ENCODE results near the gene ITGA2B.

The ITGA2B gene

DNA sequence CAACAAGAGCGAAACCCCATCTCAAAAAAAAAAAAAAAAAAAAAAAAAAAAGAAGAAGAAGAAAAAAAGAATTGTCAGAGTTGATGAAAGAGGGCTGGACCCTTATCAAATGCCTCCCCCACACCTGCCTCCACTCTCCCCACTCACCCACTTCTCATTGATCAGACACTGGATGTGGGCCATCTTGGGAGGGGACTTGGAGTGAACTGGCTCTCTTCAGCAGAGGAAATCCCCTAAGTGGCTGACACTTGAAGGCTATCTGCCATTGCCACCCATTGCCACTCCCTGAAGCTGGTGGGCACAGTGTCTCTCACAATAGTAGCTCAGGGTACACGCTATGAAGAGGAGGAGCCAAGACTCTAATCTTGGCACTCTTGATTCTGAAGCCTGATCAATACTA lies 1.6 kb downstream of the ITGA2B start:
- H3K4me1 ChIP-seq (ENCODE audit: low read length): peaks cover 9% of the 10 kb centered on the region; the same call in 1 of the 2 replicates
- H3K4me2 ChIP-seq (ENCODE audit: low read length): no peak overlapping the region
- peaks cover 2% of the 10 kb centered on the region; the same call in 1 of the 2 replicates for H3K27me3 ChIP-seq (ENCODE audit: low read depth, low read length)
- H3K9ac ChIP-seq (ENCODE audit: low read length): no peak overlapping the region
- H3K4me3 ChIP-seq (ENCODE audit: low read length): no peak overlapping the region
- H4K20me1 ChIP-seq (ENCODE audit: insufficient read depth, low read length): no peaks in the 10 kb centered on the region
- TF ChIP-seq, protein P1, sequence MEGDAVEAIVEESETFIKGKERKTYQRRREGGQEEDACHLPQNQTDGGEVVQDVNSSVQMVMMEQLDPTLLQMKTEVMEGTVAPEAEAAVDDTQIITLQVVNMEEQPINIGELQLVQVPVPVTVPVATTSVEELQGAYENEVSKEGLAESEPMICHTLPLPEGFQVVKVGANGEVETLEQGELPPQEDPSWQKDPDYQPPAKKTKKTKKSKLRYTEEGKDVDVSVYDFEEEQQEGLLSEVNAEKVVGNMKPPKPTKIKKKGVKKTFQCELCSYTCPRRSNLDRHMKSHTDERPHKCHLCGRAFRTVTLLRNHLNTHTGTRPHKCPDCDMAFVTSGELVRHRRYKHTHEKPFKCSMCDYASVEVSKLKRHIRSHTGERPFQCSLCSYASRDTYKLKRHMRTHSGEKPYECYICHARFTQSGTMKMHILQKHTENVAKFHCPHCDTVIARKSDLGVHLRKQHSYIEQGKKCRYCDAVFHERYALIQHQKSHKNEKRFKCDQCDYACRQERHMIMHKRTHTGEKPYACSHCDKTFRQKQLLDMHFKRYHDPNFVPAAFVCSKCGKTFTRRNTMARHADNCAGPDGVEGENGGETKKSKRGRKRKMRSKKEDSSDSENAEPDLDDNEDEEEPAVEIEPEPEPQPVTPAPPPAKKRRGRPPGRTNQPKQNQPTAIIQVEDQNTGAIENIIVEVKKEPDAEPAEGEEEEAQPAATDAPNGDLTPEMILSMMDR (IDR thresholded peaks at IDR 0.05; ENCODE audit: low read depth, low read length): no peak
- no peak overlapping the region for H2AFZ ChIP-seq (ENCODE audit: low read depth, low read length)
- no peaks in the 10 kb centered on the region for H3K9me3 ChIP-seq (ENCODE audit: insufficient read depth, low read length)
- H3K36me3 ChIP-seq (replicated peaks; ENCODE audit: low read depth, low read length): no peaks in the 10 kb centered on the region
- H3K27ac ChIP-seq (ENCODE audit: low read length): no peak overlapping the region
- H3K79me2 ChIP-seq (ENCODE audit: low read length): no peaks in the 10 kb centered on the region

DNA sequence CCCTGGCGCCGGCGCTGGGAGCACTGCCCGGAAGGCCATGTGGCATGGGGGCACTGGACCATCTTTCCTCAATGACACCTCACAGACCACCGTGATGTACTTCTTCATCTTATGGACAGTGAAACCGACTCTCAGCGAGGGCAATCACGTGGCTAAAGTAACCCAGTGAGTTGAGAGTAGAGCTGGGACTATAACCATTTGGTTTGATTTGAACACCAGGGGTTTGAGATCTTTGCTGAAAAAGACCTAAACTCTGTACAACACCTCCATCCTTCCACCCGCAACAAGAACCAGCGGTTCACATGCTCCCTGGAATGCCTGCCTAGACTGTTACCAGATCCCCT lies 3.3 kb downstream of the ITGA2B start:
- Histone ChIP-seq H3K9me3 (ENCODE audit: insufficient read depth, low read length) (no peaks in the 10 kb centered on the region), H3K79me2 (ENCODE audit: low read length) (no peaks in the 10 kb centered on the region), H3K27me3 (ENCODE audit: low read depth, low read length) (peaks cover 2% of the 10 kb centered on the region; the same call in 1 of the 2 replicates), H3K36me3 (replicated peaks; ENCODE audit: low read depth, low read length) (no peaks in the 10 kb centered on the region), H3K4me3 (ENCODE audit: low read length) (peak overlapping the region; percentile 95), H3K27ac (ENCODE audit: low read length) (no peak overlapping the region), H3K9ac (ENCODE audit: low read length) (no peak overlapping the region), H2AFZ (ENCODE audit: low read depth, low read length) (no peak overlapping the region), H3K4me2 (ENCODE audit: low read length) (peak overlapping the region; percentile 99), H3K4me1 (ENCODE audit: low read length) (peaks cover 9% of the 10 kb centered on the region; the same call in 1 of the 2 replicates), H4K20me1 (ENCODE audit: insufficient read depth, low read length) (no peaks in the 10 kb centered on the region)
- TF ChIP-seq EZH2phosphoT487 (IDR thresholded peaks at IDR 0.05; ENCODE audit: low read depth): no peak
- TF ChIP-seq, protein P1 (IDR thresholded peaks at IDR 0.05; ENCODE audit: low read depth, low read length): no peak

DNA sequence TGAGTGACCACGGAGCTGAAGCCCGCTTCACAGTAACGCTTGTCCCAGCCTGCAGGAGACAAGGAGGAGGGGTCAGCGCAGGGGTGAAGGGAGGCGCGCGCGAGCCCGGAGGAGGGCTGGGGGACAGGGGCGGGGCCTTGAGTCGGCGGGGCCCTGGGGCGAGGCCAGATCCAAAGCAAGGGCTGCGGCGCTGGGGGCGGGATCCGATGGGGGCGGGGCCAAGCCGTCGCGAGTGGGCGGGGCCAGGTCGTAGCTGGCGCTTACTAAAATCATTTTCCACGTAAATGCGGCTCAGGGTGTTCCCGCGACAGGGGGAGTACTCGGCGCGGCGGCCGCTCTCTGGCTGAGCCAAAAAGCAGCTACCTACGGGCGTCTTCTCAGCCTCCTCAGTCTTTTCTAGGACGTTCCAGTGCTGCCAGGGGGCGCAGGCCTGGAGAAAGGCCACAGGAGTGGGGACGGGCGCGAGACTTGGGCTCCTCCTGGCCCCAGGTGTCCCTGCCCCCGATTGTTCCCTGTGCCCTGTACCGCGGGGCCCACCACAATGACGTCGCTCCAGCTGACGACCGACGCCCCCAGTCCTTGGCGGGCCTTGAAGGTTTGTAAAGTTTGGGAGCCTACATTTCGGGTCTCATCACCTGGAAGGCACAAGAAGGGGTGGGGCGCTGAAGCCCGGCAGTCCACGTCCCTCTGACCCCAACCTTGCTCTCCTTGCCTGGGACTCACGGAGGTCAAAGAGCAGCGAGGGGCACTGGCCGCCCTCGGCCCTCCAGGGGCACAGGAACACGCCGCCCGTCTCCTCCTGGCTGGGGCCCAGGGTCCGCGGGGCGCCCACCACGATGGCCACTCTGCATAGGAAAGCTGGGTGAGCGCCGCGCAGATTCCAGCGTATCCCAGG lies 3.9 kb downstream of the ITGA2B start:
- Histone ChIP-seq H3K9ac (ENCODE audit: low read length) (peak overlapping the region; percentile 72), H3K79me2 (ENCODE audit: low read length) (no peaks in the 10 kb centered on the region), H3K4me2 (ENCODE audit: low read length) (peak overlapping the region; percentile 99), H3K4me1 (ENCODE audit: low read length) (peaks cover 9% of the 10 kb centered on the region; the same call in 1 of the 2 replicates), H3K27me3 (ENCODE audit: low read depth, low read length) (peaks cover 2% of the 10 kb centered on the region; the same call in 1 of the 2 replicates), H3K9me3 (ENCODE audit: insufficient read depth, low read length) (no peaks in the 10 kb centered on the region), H3K27ac (ENCODE audit: low read length) (no peak overlapping the region), H3K4me3 (ENCODE audit: low read length) (peak overlapping the region; percentile 95), H2AFZ (ENCODE audit: low read depth, low read length) (peak overlapping the region; percentile 97), H4K20me1 (ENCODE audit: insufficient read depth, low read length) (no peaks in the 10 kb centered on the region), H3K36me3 (replicated peaks; ENCODE audit: low read depth, low read length) (no peaks in the 10 kb centered on the region)
- no peak for TF ChIP-seq EZH2phosphoT487 (IDR thresholded peaks at IDR 0.05; ENCODE audit: low read depth)
- TF ChIP-seq, protein P1 (IDR thresholded peaks at IDR 0.05; ENCODE audit: low read depth, low read length): peak; percentile 39; the same call in 1 of the 2 replicates

DNA sequence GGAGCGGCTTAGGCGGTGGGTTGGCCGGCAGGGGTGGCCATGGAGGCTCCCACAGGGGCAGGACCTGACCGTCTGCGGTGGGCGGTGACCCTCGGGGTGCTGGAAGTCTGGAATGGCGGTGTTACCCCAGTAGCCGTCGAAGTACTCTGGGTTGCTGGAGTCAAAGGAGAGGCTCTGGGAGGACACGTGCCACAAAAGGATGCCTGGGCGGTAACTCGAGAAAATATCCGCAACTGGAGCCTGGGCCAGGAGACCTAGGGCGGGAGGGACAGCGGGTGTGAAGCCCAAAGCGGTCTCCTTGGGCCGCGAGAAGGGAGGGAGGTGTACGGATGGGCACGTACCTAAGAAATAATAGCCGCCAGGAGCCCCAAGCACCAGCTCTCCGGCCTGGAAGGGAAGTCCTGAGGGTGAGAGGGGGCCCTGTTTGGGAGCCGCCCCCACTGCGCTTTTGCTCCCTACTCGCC lies 4.6 kb downstream of the ITGA2B start:
- Histone ChIP-seq H3K27ac (ENCODE audit: low read length) (no peak overlapping the region), H3K79me2 (ENCODE audit: low read length) (no peaks in the 10 kb centered on the region), H3K27me3 (ENCODE audit: low read depth, low read length) (peaks cover 2% of the 10 kb centered on the region; the same call in 1 of the 2 replicates), H3K36me3 (replicated peaks; ENCODE audit: low read depth, low read length) (no peaks in the 10 kb centered on the region), H3K4me2 (ENCODE audit: low read length) (peak overlapping the region; percentile 99), H2AFZ (ENCODE audit: low read depth, low read length) (peak overlapping the region; percentile 97), H3K9ac (ENCODE audit: low read length) (peak overlapping the region; percentile 72), H3K4me3 (ENCODE audit: low read length) (peak overlapping the region; percentile 95), H3K9me3 (ENCODE audit: insufficient read depth, low read length) (no peaks in the 10 kb centered on the region), H4K20me1 (ENCODE audit: insufficient read depth, low read length) (no peaks in the 10 kb centered on the region), H3K4me1 (ENCODE audit: low read length) (peaks cover 7% of the 10 kb centered on the region; the same call in 1 of the 2 replicates)
- TF ChIP-seq, protein P1 (IDR thresholded peaks at IDR 0.05; ENCODE audit: low read depth, low read length): no peak
- TF ChIP-seq EZH2phosphoT487 (IDR thresholded peaks at IDR 0.05; ENCODE audit: low read depth): no peak

Measured in OCI-LY3 (cell line).